ENCODE results near the gene COL20A1.
"Not testable (repeated sequence)": the region's sequence is repeated elsewhere in the genome, so short reads cannot be mapped to it uniquely, and the experiment has no call there.

- not testable (repeated sequence) for TF ChIP-seq CTCF (conservative IDR thresholded peaks at IDR 0.05); ZFX (IDR thresholded peaks at IDR 0.05)
Observed at GRCh38 chr20:63340158-63340688, 47.2 kb downstream of the COL20A1 start.
